H1 (cell line): ENCODE results near the gene CFAP221. TPM values are rescaled to one million over a fixed set of nuclear protein-coding genes. Genes with fewer than 3 reads are reported as not detected.

Experiments used
- CTCF ChIA-PET: fragments of 300-600 bp; sonication (Branson Sonifier 250); formaldehyde crosslinking; loops from one replicate; lab custom pipeline; 2021; ENCODE audit not compliant: partially characterized antibody; lab: Charles Lee
- POLR2A ChIA-PET: fragments of 300-600 bp; sonication (Branson Sonifier 250); formaldehyde crosslinking; loops from one replicate; lab custom pipeline; 2021; ENCODE audit warnings: inconsistent platforms; ENCODE audit not compliant: partially characterized antibody; lab: Charles Lee
- DNase-seq, 2 experiments: peaks; one replicate each; pipeline versions ENCODE4 v3.0.0 to v3.0.0-alpha.2; 2010 to 2022; ENCODE audit warnings: low spot score in 2 of 2, low read depth in 1 of 2, mixed read lengths in 1 of 2
- FAIRE-seq: peaks from 2 replicates; lab custom pipeline; 2011; peaks lifted over from hg19 to GRCh38; lab: Jason Lieb, UNC
- H2AFZ ChIP-seq: 2 replicates; pipeline ENCODE4 v1.8.1; 2012; ENCODE audit warnings: low read length, inconsistent platforms
- H2AK5ac ChIP-seq: 2 replicates; pipeline ENCODE4 v1.6.1; 2013; ENCODE audit warnings: low read depth, low read length
- H2BK120ac ChIP-seq: replicated peaks from 2 replicates; pipeline ENCODE3; 2013; ENCODE audit warnings: low read depth, low read length, inconsistent platforms
- H2BK12ac ChIP-seq: 2 replicates; pipeline ENCODE4 v1.6.1; 2013; ENCODE audit warnings: low read depth, low read length
- H2BK15ac ChIP-seq: 2 replicates; pipeline ENCODE4 v1.6.1; 2013; ENCODE audit warnings: low read length
- H2BK20ac ChIP-seq: 2 replicates; pipeline ENCODE4 v1.6.1; 2013; ENCODE audit warnings: low read length
- H2BK5ac ChIP-seq: 2 replicates; pipeline ENCODE4 v1.6.1; 2013; ENCODE audit warnings: low read depth, low read length
- H3K14ac ChIP-seq: 2 replicates; pipeline ENCODE4 v1.6.1; 2013; ENCODE audit warnings: inconsistent platforms; ENCODE audit not compliant: insufficient read length
- H3K18ac ChIP-seq: 2 replicates; pipeline ENCODE4 v1.6.1; 2013; ENCODE audit warnings: low read length; ENCODE audit errors: extremely low read depth
- H3K23ac ChIP-seq: 2 replicates; pipeline ENCODE4 v1.6.1; 2013; ENCODE audit warnings: inconsistent platforms; ENCODE audit not compliant: insufficient read length
- H3K23me2 ChIP-seq: 2 replicates; pipeline ENCODE4 v1.6.1; 2013; ENCODE audit warnings: low read depth, low read length
- H3K27ac ChIP-seq: 2 replicates; pipeline ENCODE4 v1.6.1; 2011; ENCODE audit warnings: low read depth, low read length, inconsistent platforms
- H3K27me3 ChIP-seq, 4 experiments: replicated peaks in 1 of 4; 1 replicate in 1 of 4; 2 replicates in 3 of 4; pipeline versions ENCODE4 v1.6.1 to v1.8.1; 2011 to 2013; ENCODE audit warnings: low read length in 3 of 4, mild to moderate bottlenecking in 3 of 4, inconsistent platforms in 2 of 4, mixed read lengths in 2 of 4, moderate library complexity in 1 of 4; ENCODE audit not compliant: control insufficient read depth in 3 of 4, insufficient read depth in 3 of 4; ENCODE audit errors: extremely low read depth in 1 of 4
- H3K36me3 ChIP-seq, 4 experiments: 2 replicates each; pipeline versions ENCODE4 v1.6.1 to v1.8.1; 2011 to 2013; ENCODE audit warnings: mild to moderate bottlenecking in 4 of 4, low read length in 3 of 4, moderate library complexity in 2 of 4, control low read depth in 1 of 4, inconsistent platforms in 1 of 4; ENCODE audit not compliant: insufficient read depth in 4 of 4, control insufficient read depth in 2 of 4
- H3K4ac ChIP-seq: replicated peaks from 2 replicates; pipeline ENCODE3; 2013; ENCODE audit warnings: low read length, low read depth, mixed read lengths, inconsistent platforms; ENCODE audit not compliant: insufficient read length
- H3K4me1 ChIP-seq, 4 experiments: replicated peaks in 1 of 4; 1 replicate in 1 of 4; 2 replicates in 3 of 4; pipeline versions ENCODE4 v1.6.1 to v1.8.1; 2011 to 2013; ENCODE audit warnings: low read length in 3 of 4, inconsistent platforms in 2 of 4, mixed read lengths in 1 of 4; ENCODE audit not compliant: insufficient read depth in 4 of 4, control insufficient read depth in 3 of 4
- H3K4me2 ChIP-seq, 2 experiments: 2 replicates each; pipeline versions ENCODE4 v1.6.1 to v1.8.1; 2011 to 2013; ENCODE audit warnings: low read depth in 2 of 2, low read length in 2 of 2, control low read depth in 1 of 2, inconsistent platforms in 1 of 2, mild to moderate bottlenecking in 1 of 2; ENCODE audit not compliant: insufficient read depth in 1 of 2
- H3K4me3 ChIP-seq, 4 experiments: fragments of 200-600, 300-600 bp in 1 of 4; sonication (generic), shearing (Covaris generic), sonication (Bioruptor Twin) in 1 of 4; 2 replicates each; pipeline versions ENCODE4 v1.5.1 to v1.8.1; 2011 to 2016; ENCODE audit warnings: low read length in 4 of 4, low read depth in 3 of 4, control low read depth in 2 of 4, inconsistent platforms in 2 of 4, mild to moderate bottlenecking in 2 of 4, mixed read lengths in 1 of 4, moderate library complexity in 1 of 4; ENCODE audit not compliant: insufficient read depth in 2 of 4; ENCODE audit errors: extremely low read depth in 1 of 4
- H3K56ac ChIP-seq: replicated peaks from 2 replicates; pipeline ENCODE3; 2013; ENCODE audit warnings: low read depth, mild to moderate bottlenecking, mixed read lengths, low read length, inconsistent platforms; ENCODE audit not compliant: insufficient read length
- H3K79me1 ChIP-seq: 2 replicates; pipeline ENCODE4 v1.6.1; 2013; ENCODE audit warnings: low read depth, low read length, control low read depth
- H3K79me2 ChIP-seq, 2 experiments: 2 replicates each; pipeline versions ENCODE4 v1.6.1 to v1.8.1; 2012 to 2013; ENCODE audit warnings: low read length in 2 of 2, mild to moderate bottlenecking in 2 of 2, inconsistent platforms in 1 of 2; ENCODE audit not compliant: insufficient read depth in 2 of 2, control insufficient read depth in 1 of 2
- H3K9ac ChIP-seq, 4 experiments: replicated peaks in 1 of 4; 1 replicate in 1 of 4; 2 replicates in 3 of 4; pipeline versions ENCODE4 v1.6.1 to v1.8.1; 2011 to 2013; ENCODE audit warnings: low read depth in 3 of 4, low read length in 3 of 4, control low read depth in 2 of 4, mild to moderate bottlenecking in 2 of 4, moderate library complexity in 2 of 4, inconsistent platforms in 1 of 4; ENCODE audit errors: extremely low read depth in 1 of 4
- H3K9me3 ChIP-seq, 2 experiments: 2 replicates each; pipeline versions ENCODE4 v1.6.1 to v1.8.1; 2012 to 2013; ENCODE audit warnings: mild to moderate bottlenecking in 2 of 2, moderate library complexity in 2 of 2, control low read depth in 1 of 2, inconsistent platforms in 1 of 2, low read depth in 1 of 2, low read length in 1 of 2, mixed read lengths in 1 of 2; ENCODE audit not compliant: insufficient read depth in 2 of 2
- H4K20me1 ChIP-seq, 2 experiments: replicated peaks in 1 of 2; 2 replicates each; pipeline versions ENCODE3 to v1.8.1; 2011 to 2013; ENCODE audit warnings: inconsistent platforms in 2 of 2, low read length in 2 of 2, mild to moderate bottlenecking in 1 of 2; ENCODE audit not compliant: insufficient read depth in 2 of 2, control insufficient read depth in 1 of 2
- H4K5ac ChIP-seq: 2 replicates; pipeline ENCODE4 v1.6.1; 2013; ENCODE audit warnings: low read length, low read depth, mixed read lengths, inconsistent platforms; ENCODE audit not compliant: insufficient read length
- H4K8ac ChIP-seq: 2 replicates; pipeline ENCODE4 v1.8.0; 2013; ENCODE audit warnings: mild to moderate bottlenecking, moderate library complexity, low read length, inconsistent platforms; ENCODE audit not compliant: insufficient read depth; ENCODE audit errors: extremely low read depth
- H4K91ac ChIP-seq: replicated peaks from 2 replicates; pipeline ENCODE3; 2013; ENCODE audit warnings: low read length, mixed read lengths, inconsistent platforms; ENCODE audit not compliant: insufficient read length
- ASH2L ChIP-seq: fragments of 200-600, 300-600 bp; sonication (generic); IDR thresholded peaks from one replicate; pipeline ENCODE4 v1.7.1; 2017; ENCODE audit warnings: low read length
- ATF2 ChIP-seq: IDR thresholded peaks from 2 replicates; pipeline ENCODE4 v1.6.1; 2012; ENCODE audit warnings: low read length, inconsistent platforms
- PHF8 ChIP-seq: fragments of 200-600 bp; sonication (generic); conservative IDR thresholded peaks from 2 replicates; pipeline ENCODE4 v1.7.1; 2012; ENCODE audit warnings: low read depth, mild to moderate bottlenecking, inconsistent platforms, low read length, moderate library complexity
- SP1 ChIP-seq: IDR thresholded peaks from 2 replicates; pipeline ENCODE4 v1.6.1; 2011; ENCODE audit warnings: low read depth, low read length
- TAF1 ChIP-seq: IDR thresholded peaks from 2 replicates; pipeline ENCODE4 v1.6.1; 2011; ENCODE audit warnings: mild to moderate bottlenecking, low read depth, low read length
- TEAD4 ChIP-seq: IDR thresholded peaks from 2 replicates; pipeline ENCODE4 v1.6.1; 2012; ENCODE audit warnings: low read depth, low read length, inconsistent platforms, mixed read lengths
- WGBS, 2 experiments: shearing (Covaris generic) in 1 of 2; methylation state at CpG; one replicate each; pipeline versions ENCODE4 v1.1.6 to v1.1.7; 2013 to 2015; ENCODE audit warnings: low lambda C conversion rate in 2 of 2, mixed read lengths in 2 of 2, inconsistent platforms in 1 of 2, low coverage in 1 of 2, missing lambda C conversion rate in 1 of 2; ENCODE audit not compliant: insufficient replicate concordance in 2 of 2, insufficient coverage in 1 of 2, insufficient read length in 1 of 2; ENCODE audit errors: extremely low coverage in 1 of 2, missing lambda C conversion rate in 1 of 2; 5-methylcytosine and 5-hydroxymethylcytosine counted together
- polyA plus RNA-seq, 7 experiments: library from polyadenylated mRNA; depleted of rRNA in 3 of 7; stranded (reverse) in 5 of 7; unstranded in 2 of 7; fragments of >200 nt in 5 of 7; fragments of 200-250 nt in 2 of 7; gene quantifications; 1 replicate in 5 of 7; 2 replicates in 1 of 7; 4 replicates in 1 of 7; pipeline versions ENCODE4 v1.2.1 to v1.2.3, GENCODE V29; 2011 to 2013; ENCODE audit warnings: missing spikeins in 2 of 7, mixed read lengths in 2 of 7
- total RNA-seq: library from RNA; stranded (reverse); fragmentation: NEBNext Ultra II Directional; extraction: Animal tissue kit (Norgen Biotek cat#: 25700); gene quantifications from 2 replicates; pipeline ENCODE4 v1.2.1, GENCODE V29; 2021

The CFAP221 gene
- total and polyA plus RNA-seq, 2 of the 8 experiments (the other 6 are each of a cell fraction or from before 2014, with no cell fraction given), result 0.14 to 0.71 TPM

GRCh38 chr2:119700866-119701265, 156.6 kb downstream of the CFAP221 start:
- 15% methylated on average over 4 of the region's 4 CpGs; no CpG with 5 or more reads in 1 of the 2 experiments for WGBS, 2 experiments
- peak in 1 of 2 experiments; percentile 53 for DNase-seq
- Histone ChIP-seq H2BK5ac (peak overlapping the region; percentile 96), H4K91ac (no peak overlapping the region), H3K23me2 (peaks cover 2% of the 10 kb centered on the region; the same call in 1 of the 2 replicates), H3K4me2 (peak overlapping the region; percentile 36 to 51), H2BK20ac (no peak overlapping the region; the same call in 1 of the 2 replicates), H3K27me3 (no peaks in the 10 kb centered on the region), H3K4ac (no peak overlapping the region), H3K4me1 (peaks cover 17 to 40% (median 24%) of the 10 kb centered on the region in 4 experiments; a peak in 6 of 7 replicates), H3K4me3 (peak overlapping the region in 1 of 4 experiments; percentile 30; a peak in 3 of 8 replicates), H3K36me3 (no peaks in the 10 kb centered on the region), H3K23ac (no peak overlapping the region), H2BK12ac (peak overlapping the region; percentile 93; the same call in 1 of the 2 replicates), H3K27ac (peak overlapping the region; percentile 76; the same call in 1 of the 2 replicates), H3K14ac (no peak overlapping the region), H2BK15ac (peak overlapping the region; percentile 3), H2BK120ac (peak overlapping the region; percentile 0), H3K18ac (no peak overlapping the region), H4K20me1 (no peaks in the 10 kb centered on the region), H4K5ac (no peak overlapping the region), H3K56ac (no peak overlapping the region), H3K9ac (peak overlapping the region in 1 of 4 experiments; percentile 30; a peak in 2 of 7 replicates), H3K9me3 (peaks cover 5% of the 10 kb centered on the region in 2 experiments), H3K79me1 (no peaks in the 10 kb centered on the region), H3K79me2 (no peaks in the 10 kb centered on the region), H4K8ac (no peak overlapping the region), H2AK5ac (no peak overlapping the region), H2AFZ (peak overlapping the region; percentile 61; the same call in 1 of the 2 replicates)
- ChIA-PET POLR2A (interaction anchor here (1.2 to 1.3 kb wide), 2 partner anchors 22 to 29 kb away, joined by 3 to 4 read pairs; no protein-coding TSS in a partner anchor), CTCF (interaction anchor here (1.2 to 2.4 kb wide), 7 partner anchors 19 to 475 kb away, joined by 3 to 8 read pairs (median 3); no protein-coding TSS in a partner anchor)
- FAIRE-seq, result peak; percentile 68
- TF ChIP-seq SP1 (no peak), ATF2 (no peak), TEAD4 (peak; percentile 79), PHF8 (no peak), TAF1 (no peak), ASH2L (peak; percentile 33)
